Non-pigmented ciliary epithelial cell (primary cell): ENCODE measurements around the gene ABCD2.
"Not testable (repeated sequence)": the region's sequence is repeated elsewhere in the genome, so short reads cannot be mapped to it uniquely, and the experiment has no call there.

Experiments
- DNase-seq: peaks from one replicate; pipeline ENCODE4 v3.0.0-alpha.2; 2010; ENCODE audit warnings: low read depth

ABCD2 gene

GRCh38 chr12:39619660-39620433 is at the start of gene ABCD2:
ABCD2 (minus strand) TSS chr12:39619803; CDS start chr12:39619615, 188 bp downstream.
- peak; percentile 42 for DNase-seq

GRCh38 chr12:39660101-39660500 is 40.5 kb upstream of the ABCD2 start:
- DNase-seq: no peak

GRCh38 chr12:39647383-39647782 is 27.8 kb upstream of the ABCD2 start:
- DNase-seq: no peak

GRCh38 chr12:39646963-39647362 is 27.4 kb upstream of the ABCD2 start:
- no peak for DNase-seq

DNA sequence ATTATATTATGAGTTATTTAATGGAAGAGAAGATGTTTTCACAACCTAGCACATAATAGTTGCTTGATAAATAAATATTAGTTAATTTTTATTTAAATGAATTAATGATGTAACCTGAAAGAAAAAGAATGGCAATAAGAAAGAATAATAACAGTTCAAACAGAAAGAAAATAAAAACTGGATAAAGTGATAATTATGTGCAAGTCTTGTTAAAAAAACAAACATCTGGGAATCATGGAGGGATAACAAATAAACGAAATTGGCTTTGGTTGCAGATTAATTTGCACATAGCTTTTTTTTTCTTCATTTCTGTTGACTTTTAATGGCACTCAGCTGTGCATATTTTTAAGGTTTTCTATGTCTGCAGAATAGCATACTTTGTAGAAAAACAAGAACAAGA is 23.4 kb upstream of the ABCD2 start:
- no peak for DNase-seq

GRCh38 chr12:39638840-39639239 is 19.2 kb upstream of the ABCD2 start:
- no peak for DNase-seq

DNA sequence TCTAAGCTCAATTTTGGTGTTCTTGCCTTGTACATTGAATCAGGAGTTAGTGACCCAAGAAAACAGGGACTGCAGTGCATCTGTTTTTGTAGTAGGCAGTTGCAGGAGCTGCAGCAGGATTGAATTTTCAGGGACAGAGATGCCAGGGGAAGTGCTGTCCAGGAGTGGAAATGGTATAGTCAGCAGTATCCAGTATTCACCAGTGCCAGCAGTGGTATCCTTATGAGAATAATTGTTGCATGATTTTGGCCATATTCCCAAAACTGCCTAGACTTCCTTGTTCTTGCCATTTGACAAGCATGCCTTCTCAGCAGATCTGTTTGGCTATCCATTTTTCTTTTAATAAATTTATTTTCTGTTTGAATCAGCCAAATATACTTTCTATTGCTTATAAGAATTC is 18.6 kb upstream of the ABCD2 start:
- DNase-seq: no peak

DNA sequence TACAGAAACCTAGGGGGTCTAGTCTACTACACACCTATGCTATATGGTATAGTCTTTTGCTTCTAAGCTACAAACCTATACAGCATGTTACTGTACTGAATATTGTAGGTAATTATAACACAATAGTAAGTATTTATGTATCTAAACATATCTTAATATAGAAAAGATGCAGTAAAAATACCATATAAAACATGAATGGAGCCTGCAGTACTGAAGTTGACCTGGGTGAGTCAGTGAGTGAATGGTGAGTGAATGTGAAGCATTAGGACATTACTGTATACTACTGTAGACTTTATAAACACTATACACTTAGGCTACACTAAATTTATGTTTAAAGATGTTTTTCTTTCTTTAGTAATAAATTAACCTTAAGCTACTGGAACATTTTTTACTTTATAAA is 13.1 kb upstream of the ABCD2 start:
- no peak for DNase-seq

DNA sequence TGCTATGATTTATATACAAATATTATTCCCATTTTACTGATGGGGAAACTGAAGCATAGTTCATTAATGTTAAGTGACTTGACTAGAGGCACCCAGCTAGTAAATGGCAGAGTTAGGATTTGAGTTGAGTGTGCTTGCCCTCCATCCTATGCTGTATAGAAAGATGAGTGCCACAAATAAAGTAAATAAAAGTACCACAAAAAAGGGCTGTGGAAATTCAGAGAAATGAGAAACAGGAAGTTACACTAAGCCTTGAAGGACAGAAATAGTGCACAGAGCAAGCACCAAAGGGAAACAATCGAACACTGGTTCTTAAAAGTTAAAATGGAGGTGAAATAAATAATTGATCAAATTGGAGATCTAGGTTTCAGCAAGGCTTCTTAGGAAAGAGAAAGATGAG is 9.2 kb upstream of the ABCD2 start:
- no peak for DNase-seq

- DNase-seq: no peak
Observed at GRCh38 chr12:39627914-39628313, 8.3 kb upstream of the ABCD2 start.

DNA sequence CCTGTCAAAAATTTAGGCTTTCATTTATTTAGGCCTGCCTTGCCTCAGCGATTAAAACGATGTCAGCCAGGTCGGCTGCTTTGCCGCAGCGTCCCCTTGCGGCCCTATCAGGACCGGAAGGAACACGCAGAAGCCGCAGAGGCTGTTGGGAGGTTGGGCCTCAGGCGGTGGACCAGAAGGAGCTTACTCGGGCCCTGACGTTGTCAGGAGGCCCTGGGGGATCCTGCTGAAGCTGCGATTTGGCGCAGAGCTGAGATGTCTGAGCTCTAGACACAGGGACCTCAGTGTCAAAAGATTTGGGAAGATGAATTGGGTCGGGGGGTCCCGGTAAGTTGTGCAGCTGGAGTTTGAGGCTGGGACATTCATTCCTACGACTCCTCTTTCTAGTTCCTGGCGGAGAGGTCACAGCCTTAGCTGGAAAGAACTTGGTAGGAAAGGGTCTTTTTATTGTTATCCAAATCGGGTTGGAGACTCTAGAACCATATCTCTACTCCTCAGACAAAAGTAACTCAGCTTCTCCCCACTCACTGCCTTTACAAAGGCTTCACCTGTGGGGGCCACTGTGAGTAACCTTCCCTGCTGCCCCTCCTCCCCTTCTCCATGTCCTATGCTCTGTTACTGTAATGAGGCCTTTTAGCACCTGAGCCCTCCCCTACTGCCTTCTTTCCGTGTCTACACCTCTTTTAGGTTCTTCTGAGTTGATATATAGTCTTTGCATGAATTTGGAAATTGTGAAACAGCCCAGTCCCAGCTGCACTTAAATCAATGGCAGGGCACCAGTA is 6.6 kb upstream of the ABCD2 start:
- no peak for DNase-seq

GRCh38 chr12:39623919-39624318 is 4.3 kb upstream of the ABCD2 start:
- DNase-seq: no peak

DNA sequence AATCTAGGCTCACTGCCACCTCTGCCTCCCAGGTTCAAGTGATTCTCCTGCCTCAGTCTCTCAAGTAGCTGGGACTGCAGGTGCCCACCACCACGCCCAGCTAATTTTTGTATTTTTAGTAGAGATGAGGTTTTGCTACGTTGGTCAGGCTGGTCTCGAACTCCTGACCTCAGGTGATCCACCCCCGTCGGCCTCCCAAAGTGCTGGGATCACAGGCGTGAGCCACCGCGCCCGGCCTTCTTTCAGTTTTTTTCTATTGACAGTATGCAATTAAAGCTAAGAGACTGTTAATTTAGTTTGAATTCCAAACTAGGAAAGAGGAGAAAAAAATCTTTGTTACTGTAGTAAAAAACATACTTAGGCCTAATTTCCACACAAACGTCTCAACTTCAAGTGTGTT is 3.6 kb upstream of the ABCD2 start:
- DNase-seq: not testable (repeated sequence)

- no peak for DNase-seq
Observed at GRCh38 chr12:39622306-39622705, 2.7 kb upstream of the ABCD2 start.

- DNase-seq: no peak
Observed at GRCh38 chr12:39621670-39622069, 2.1 kb upstream of the ABCD2 start.

DNA sequence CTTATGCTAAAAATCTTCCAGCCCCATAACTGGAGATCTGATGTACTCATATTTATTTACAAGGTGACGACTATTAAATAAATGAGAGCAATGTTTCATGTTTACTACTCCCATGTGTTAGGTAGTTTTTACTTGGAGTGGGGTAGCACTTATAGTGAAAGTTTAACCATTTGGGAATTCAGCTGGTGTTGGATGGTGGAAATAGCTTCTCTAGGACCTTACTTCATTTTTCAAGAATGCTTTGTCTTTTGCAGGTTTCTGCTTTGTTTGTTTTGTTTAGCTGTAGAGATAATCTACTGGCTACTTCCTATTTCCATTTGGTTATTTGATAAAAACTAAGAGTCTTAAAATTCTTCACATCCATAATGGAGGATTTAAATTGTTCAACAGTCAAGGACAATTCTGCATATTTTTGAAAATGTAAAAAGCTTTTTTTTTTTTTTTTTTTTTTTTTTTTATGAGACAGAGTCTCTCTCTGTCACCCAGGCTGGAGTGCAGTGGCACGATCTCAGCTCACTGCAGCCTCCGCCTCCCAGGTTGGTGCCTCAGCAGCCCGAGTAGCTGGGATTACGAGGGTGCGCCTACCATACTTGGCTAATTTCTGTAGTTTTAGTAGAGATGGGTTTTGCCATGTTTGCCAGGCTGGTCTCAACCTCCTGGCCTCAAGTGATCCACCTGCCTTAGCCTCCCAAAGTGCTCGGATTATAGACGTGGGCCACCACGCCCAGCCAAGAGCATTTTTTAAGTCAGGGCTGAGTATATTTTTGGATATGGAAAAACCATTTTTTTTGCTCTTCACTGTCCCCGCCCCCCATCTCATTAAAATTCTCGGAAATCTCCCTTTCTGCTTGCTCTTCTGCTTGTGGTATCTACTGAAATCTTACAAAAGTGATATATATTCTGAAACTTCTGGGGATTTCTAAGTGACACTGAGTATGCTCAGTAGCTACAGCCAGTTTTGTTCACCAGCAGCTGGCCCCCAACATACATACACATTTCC is 1.4 kb upstream of the ABCD2 start:
- no peak for DNase-seq

DNA sequence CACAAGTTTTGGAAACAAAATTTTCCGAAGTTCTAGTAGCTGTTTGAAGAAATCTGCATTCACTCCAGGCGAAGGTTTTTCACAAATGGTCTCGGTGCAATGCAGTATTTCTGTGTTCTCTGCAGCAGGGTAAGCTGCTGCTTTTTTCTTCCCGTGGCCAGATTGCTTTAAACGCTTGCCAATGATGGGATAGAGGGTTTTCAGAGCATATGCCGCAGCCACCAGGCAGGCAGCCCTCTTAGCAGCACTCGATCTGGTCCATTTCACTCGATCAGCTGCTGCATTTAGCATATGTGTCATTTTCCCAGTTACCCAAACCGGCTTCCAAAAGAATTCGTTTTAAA is 315 bp downstream of the ABCD2 start:
- no peak for DNase-seq

- DNase-seq: no peak
Observed at GRCh38 chr12:39618701-39619100, 902 bp downstream of the ABCD2 start.

- DNase-seq: no peak
Observed at GRCh38 chr12:39617887-39618286, 1.7 kb downstream of the ABCD2 start.

GRCh38 chr12:39616666-39617065 is 2.9 kb downstream of the ABCD2 start:
- no peak for DNase-seq

- DNase-seq: no peak
Observed at GRCh38 chr12:39616251-39616650, 3.4 kb downstream of the ABCD2 start.

- DNase-seq: no peak
Observed at GRCh38 chr12:39613525-39613924, 6.1 kb downstream of the ABCD2 start.
